DMS53 treated with DMSO at 0.1 percent for 48 hours (cell line): ENCODE data around the gene CAMKK2.
"Not testable (repeated sequence)": the region's sequence is repeated elsewhere in the genome, so short reads cannot be mapped to it uniquely, and the experiment has no call there.

Experiments used
- DNase-seq: peaks from one replicate; lab custom pipeline; 2025; ENCODE audit not compliant: unreplicated experiment; lab: John Stamatoyannopoulos, UW

Gene CAMKK2

GRCh38 chr12:121202407-121203355 lies 93.8 kb downstream of the CAMKK2 start:
- DNase-seq = no peak

GRCh38 chr12:121201140-121201539 lies 95.4 kb downstream of the CAMKK2 start:
- DNase-seq = not testable (repeated sequence)

DNA sequence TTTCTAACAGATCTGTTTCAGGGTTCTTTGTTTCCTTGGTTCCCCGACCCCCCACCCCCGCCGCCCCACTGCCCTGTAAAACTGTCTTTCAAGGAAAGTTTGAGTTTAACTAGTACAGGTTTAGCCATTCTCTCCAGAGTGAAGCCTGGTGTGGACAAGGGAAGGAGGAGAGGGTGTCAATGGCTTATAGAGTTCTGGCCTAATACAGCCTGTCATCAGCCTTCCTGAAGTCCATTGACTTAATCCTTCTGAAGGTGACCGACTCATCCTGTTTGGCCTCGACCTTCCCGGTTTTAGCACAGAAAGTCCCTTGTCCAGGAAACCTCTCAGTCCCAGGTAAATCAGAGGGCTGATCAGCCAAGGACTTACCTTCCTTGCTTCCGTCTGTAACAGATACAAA lies 97.6 kb downstream of the CAMKK2 start:
- DNase-seq = no peak

DNA sequence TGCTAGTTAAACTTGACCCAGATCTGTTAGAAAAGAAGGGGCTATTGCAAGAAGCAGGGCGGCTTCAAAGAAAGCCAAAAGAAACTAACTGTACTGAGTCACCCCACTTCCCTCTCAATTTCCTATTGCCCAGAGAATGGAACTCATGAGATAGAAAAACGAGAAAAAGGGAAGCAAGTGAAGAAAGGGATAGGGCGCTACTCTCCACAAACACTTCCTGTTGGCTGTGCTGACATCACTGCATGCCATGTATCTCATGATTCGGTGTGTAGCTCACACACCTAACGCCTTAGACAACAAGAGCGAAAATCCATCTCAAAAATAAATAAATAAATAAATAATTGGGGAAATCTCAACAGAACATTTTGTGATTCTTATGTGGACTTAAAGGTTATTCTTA lies 99.6 kb downstream of the CAMKK2 start:
- DNase-seq = no peak

GRCh38 chr12:121191151-121191550 lies 105.4 kb downstream of the CAMKK2 start:
- DNase-seq = no peak

DNA sequence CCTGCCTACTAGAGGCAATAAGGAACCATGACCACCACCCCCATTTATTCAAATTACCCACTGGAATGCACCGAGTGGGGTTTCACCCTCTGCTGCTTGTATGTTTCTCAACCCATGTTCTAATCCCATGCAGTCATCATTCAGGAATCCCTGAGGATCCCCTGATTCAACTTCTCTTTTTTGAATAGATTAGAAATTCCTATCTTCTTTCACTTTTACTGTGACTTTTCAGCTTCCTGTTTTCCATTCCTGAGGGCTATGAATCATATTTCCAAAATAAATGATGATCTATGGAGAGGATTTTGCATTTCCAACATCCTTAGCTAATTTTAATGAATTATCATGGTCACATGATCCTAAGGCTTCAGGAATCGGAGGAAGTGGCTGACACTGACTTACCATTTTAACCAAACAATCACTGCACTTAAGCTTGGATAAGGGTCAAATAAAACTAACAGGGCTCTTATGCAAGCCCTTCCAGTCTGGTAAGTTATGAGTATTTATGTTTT lies 105.9 kb downstream of the CAMKK2 start:
- DNase-seq = no peak

DNA sequence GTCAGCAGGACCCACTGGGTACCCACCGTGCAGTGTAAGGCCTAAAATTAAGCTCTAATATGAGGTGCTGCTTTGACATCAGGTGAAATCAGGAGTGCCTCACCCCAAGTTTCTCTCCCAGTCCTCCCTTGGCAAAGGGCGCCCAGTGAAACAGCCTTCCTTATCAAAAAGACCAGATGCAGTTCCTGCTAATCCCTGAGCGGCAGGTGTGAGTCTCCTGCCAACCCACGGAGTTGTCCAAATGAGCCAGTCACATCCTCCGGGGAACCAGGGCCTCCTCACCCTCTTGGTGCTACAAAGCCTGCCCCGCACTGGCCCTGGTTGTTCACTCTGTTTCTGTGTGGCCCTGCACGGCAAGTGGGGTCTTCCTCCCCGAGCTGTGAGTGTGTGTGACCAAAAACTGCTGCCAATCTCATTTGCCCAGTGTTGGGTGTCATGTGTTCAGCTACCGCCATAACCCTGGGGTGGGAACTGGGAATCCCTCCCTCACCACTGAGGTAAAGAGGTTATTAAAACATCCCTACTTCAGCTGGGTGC lies 106.8 kb downstream of the CAMKK2 start:
- no peak for DNase-seq

DNA sequence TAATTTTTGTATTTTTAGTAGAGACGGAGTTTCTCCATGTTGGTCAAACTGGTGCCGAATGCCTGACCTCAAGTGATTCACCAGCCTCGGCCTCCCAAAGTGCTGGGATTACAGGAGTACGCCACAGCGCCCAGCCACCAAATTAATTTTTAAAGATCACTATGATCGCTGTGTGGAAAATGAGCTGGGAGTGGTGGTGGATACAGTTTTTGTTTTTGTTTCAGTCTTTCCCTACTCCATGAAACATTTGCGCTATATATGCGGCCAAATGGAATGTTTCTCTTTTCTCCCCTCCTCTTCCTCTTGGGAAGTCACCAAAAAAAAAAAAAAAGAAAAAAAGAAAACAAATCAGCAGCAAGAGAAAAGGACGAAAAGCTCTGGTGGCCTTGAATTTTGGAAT lies 107.4 kb downstream of the CAMKK2 start:
- DNase-seq = no peak

- no peak for DNase-seq
Observed at GRCh38 chr12:121188227-121188626, 108.3 kb downstream of the CAMKK2 start.
